Measurements from ENCODE around the gene HMCES. TPM values are rescaled to one million over a fixed set of nuclear protein-coding genes. Genes with fewer than 3 reads are reported as not detected.

HMCES gene
- total RNA-seq, 2 experiments from 2014 or later: 54.5 to 57.8 TPM

DNA sequence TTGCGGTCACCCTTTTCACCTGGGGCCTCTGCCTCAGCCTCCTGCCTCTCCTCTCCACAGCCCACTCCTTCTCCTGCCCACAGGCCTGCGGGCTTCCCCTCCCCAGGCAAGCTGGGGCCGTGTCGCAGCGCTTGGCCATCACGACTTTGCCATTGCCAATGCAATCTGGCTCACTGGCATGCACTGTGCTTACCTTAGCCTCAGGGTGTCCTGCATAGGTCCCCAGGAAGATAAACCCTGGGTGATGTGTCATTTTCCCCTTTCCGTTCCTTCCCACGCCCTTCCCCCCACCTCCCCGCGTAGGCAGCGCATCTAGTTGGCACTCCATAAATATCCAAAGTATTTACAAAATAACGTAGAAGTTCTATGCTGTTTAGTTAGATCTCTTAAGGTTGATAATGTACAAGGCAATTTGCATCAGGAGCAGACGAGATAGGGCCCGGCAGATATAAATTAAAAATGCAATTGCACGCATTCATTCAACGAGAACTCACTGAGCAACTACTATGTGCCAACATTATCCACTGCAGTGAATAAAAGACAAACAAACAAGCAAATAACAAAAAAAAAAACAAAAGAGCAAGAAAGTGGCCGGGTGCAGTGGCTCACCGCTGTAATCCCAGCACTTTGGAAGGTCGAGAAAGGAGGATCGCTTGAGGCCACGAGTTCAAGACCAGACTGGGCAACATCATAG, 30.2 kb upstream of the HMCES start:
- H3K27ac Mint-ChIP-seq: peak overlapping the region; percentile 96
- ChIA-PET POLR2A (interaction anchor here (0.8 to 3.1 kb wide), 11 partner anchors 9 to 266 kb away, joined by 3 to 13 read pairs (median 4); partner anchors contain the start of genes CNBP and HMCES), CTCF (interaction anchor here (1.4 to 6.2 kb wide), 7 partner anchors 62 to 279 kb away, joined by 4 to 98 read pairs (median 11); no protein-coding TSS in a partner anchor)
- TF ChIP-seq, protein P1, sequence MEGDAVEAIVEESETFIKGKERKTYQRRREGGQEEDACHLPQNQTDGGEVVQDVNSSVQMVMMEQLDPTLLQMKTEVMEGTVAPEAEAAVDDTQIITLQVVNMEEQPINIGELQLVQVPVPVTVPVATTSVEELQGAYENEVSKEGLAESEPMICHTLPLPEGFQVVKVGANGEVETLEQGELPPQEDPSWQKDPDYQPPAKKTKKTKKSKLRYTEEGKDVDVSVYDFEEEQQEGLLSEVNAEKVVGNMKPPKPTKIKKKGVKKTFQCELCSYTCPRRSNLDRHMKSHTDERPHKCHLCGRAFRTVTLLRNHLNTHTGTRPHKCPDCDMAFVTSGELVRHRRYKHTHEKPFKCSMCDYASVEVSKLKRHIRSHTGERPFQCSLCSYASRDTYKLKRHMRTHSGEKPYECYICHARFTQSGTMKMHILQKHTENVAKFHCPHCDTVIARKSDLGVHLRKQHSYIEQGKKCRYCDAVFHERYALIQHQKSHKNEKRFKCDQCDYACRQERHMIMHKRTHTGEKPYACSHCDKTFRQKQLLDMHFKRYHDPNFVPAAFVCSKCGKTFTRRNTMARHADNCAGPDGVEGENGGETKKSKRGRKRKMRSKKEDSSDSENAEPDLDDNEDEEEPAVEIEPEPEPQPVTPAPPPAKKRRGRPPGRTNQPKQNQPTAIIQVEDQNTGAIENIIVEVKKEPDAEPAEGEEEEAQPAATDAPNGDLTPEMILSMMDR (IDR thresholded peaks at IDR 0.05): no peak
- no peak for ATAC-seq
- peak overlapping the region; percentile 95 for H3K4me3 Mint-ChIP-seq
- no peak for DNase-seq
- peaks cover 38% of the 10 kb centered on the region for H3K4me1 Mint-ChIP-seq (ENCODE audit: low read depth)
- intact Hi-C loops (cut with micrococcal nuclease): loop anchor here (5.0 kb wide), 3 partner anchors 66 to 276 kb away; partner anchors contain the start of gene CNBP
- H3K36me3 Mint-ChIP-seq (ENCODE audit: low read depth): peaks cover 27% of the 10 kb centered on the region
- H3K9me3 Mint-ChIP-seq: no peaks in the 10 kb centered on the region
- H3K27me3 Mint-ChIP-seq: no peaks in the 10 kb centered on the region

DNA sequence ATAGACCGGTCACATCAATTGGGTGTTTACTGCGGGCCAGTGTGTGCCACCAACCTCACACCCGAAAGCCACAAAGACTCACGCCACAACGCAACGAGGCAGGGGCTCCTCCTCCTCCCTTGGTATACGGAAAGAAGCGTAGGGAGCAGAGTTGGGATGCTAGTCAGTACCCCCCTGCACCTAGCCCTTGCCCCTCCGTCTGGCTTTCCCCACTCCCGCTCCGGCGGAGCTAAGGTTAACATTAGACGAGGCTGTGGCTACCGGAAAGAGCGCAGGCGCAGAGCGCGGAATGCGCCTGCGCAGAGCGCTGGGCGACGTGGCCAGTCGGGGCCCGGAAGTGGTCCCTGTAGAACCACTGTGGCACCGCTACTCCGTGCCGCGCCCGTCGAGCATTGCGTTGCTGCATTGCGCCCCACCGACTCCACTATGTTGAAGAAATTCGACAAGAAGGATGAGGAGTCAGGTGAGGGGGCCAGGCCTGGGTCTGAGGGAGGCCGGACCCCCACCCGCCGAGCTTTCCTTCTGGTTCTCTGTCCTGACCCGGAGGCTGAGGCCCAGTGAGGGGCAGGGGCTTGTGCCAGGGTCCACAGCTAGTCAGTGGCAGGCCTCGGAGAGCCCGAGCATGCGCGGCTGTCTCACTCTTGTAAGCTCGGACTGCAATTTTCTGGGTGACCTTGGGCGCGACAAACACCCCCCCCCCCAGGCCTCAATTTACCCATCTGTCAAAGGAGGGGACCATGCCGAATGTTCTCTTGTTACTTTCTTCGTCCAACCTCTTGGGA, 29.2 kb upstream of the HMCES start, which contains the start of gene COPG1:
COPG1 (plus strand) TSS at position 323 of the 782 bp plus-strand sequence; CDS start at position 427, 104 bp downstream.
- peak; percentile 86 for ATAC-seq
- Mint-ChIP-seq H3K27ac (peak within 1 kb of the TSS; percentile 96), H3K9me3 (no peaks in the 10 kb centered on the region), H3K4me1 (ENCODE audit: low read depth) (peaks cover 38% of the 10 kb centered on the region), H3K4me3 (peak within 1 kb of the TSS; percentile 95), H3K27me3 (no peaks in the 10 kb centered on the region), H3K36me3 (ENCODE audit: low read depth) (peaks cover 32% of the 10 kb centered on the region)
- ChIA-PET CTCF (interaction anchor here (1.0 to 1.9 kb wide), 8 partner anchors 11 to 279 kb away, joined by 3 to 11 read pairs (median 4); a partner anchor contains a TSS), POLR2A (interaction anchor here (0.6 to 3.1 kb wide), 23 partner anchors 10 to 279 kb away, joined by 3 to 13 read pairs (median 4); partner anchors contain the start of genes CNBP, HMCES and RAB43)
- intact Hi-C loops (cut with micrococcal nuclease): loop anchor here (5.0 kb wide), 3 partner anchors 67 to 277 kb away; partner anchors contain the start of gene CNBP
- TF ChIP-seq, protein P1 (IDR thresholded peaks at IDR 0.05): no peak
- DNase-seq: peak; percentile 89

DNA sequence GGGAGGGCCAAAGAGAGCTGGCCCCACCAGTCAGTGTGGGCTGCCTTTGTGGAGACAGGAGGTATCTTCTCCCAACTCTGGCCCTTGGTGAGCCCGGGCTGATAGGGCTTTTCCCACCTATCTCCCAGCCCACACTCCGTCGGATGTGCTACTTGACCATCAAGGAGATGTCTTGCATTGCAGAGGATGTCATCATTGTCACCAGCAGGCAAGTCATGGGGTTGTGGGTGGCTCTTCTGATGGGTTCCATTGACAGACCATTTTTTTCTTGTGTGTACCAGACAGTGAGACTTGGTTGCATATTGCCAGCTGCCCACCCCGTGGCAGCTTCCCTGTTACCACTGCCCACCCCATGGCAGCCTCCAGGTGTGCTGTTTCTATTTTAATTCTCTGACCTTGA, 25.9 kb upstream of the HMCES start:
- ChIA-PET POLR2A (interaction anchor here (0.6 to 1.8 kb wide), 6 partner anchors 10 to 134 kb away, joined by 3 to 4 read pairs (median 3); no protein-coding TSS in a partner anchor), CTCF (interaction anchor here (1.1 to 1.7 kb wide), 3 partner anchors 20 to 199 kb away, joined by 3 to 8 read pairs (median 3); no protein-coding TSS in a partner anchor)
- no peak for ATAC-seq
- H3K27me3 Mint-ChIP-seq: no peaks in the 10 kb centered on the region
- no peaks in the 10 kb centered on the region for H3K9me3 Mint-ChIP-seq
- no peak overlapping the region for H3K4me3 Mint-ChIP-seq
- peaks cover 28% of the 10 kb centered on the region for H3K4me1 Mint-ChIP-seq (ENCODE audit: low read depth)
- H3K36me3 Mint-ChIP-seq (ENCODE audit: low read depth): peaks cover 53% of the 10 kb centered on the region
- TF ChIP-seq, protein P1 (IDR thresholded peaks at IDR 0.05): no peak
- intact Hi-C loops (cut with micrococcal nuclease): no loop called here
- peak overlapping the region; percentile 30 for H3K27ac Mint-ChIP-seq
- DNase-seq: no peak

DNA sequence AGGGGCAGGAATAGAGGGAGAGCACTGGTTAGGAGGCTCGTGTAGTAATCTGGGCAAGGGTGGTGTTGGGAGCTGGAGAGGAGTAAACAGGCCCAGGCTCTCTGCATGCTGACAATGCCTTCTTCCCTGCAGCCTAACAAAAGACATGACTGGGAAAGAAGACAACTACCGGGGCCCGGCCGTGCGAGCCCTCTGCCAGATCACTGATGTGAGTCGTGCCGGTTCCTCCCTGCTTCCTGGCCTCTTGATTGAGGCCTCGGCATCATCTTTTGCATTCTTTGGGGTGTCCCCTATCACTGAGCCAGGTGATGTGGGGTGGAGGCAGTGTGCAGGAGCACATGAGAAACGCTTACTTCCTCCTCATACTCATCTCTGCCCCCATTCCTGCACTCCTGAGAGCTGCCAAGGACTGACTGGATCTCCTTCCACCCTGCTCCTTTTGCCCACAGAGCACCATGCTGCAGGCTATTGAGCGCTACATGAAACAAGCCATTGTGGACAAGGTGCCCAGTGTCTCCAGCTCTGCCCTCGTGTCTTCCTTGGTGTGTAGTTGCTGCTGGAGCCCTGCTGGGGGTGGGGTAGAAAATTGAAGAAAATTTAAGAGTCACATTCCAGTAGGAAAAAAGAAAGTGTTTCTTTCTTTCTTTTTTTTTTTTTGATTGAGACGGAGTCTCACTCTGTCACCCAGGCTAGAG, 24.0 kb upstream of the HMCES start:
- Mint-ChIP-seq H3K36me3 (ENCODE audit: low read depth) (peaks cover 58% of the 10 kb centered on the region), H3K4me1 (ENCODE audit: low read depth) (peaks cover 20% of the 10 kb centered on the region), H3K27ac (no peak overlapping the region), H3K4me3 (no peak overlapping the region), H3K9me3 (no peaks in the 10 kb centered on the region), H3K27me3 (no peaks in the 10 kb centered on the region)
- no peak for ATAC-seq
- intact Hi-C loops (cut with micrococcal nuclease): no loop called here
- ChIA-PET CTCF (interaction anchor here (1.0 kb wide), 1 partner anchor 9 kb away, joined by 3 read pairs; no protein-coding TSS in a partner anchor), POLR2A (interaction anchor here (1.5 kb wide), 1 partner anchor 24 kb away, joined by 5 read pairs; the partner anchor contains the start of gene HMCES)
- TF ChIP-seq, protein P1 (IDR thresholded peaks at IDR 0.05): no peak
- no peak for DNase-seq
